ENCODE data around the gene FRMD5.

DNA sequence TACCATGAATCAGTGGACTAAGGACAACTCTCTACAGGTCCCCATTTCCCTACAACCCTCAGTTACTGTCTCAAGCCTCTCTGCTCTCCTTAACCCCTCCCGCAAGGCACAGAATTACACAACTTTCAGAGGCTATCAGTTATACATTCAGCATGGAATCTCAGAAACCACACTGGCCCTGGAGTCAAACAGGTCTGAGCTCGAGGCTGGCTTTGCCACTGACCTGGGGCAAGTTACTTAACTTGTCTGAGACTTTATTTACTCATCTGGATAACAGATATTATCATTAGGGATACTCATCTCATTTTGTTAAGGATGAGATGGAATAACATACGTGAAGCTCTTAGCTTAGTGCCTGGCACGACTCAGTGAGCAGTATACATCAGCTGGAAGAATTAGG lies 273.1 kb downstream of the FRMD5 start:
- TF ChIP-seq EZH2 (IDR thresholded peaks at IDR 0.05; ENCODE audit: low read length), result no peak
- no peak for TF ChIP-seq CTCF (optimal IDR thresholded peaks at IDR 0.05 in 1 of 3, IDR thresholded peaks at IDR 0.05 in 1 of 3, conservative IDR thresholded peaks at IDR 0.05 in 1 of 3; ENCODE audit: extremely low read depth in 1 of 3, insufficient read depth in 2 of 3, low read length in 3 of 3)

Measured in keratinocyte (primary cell).